HG03457 (cell line): ENCODE data around the gene TENT5A.
"Not testable (repeated sequence)": the region's sequence is repeated elsewhere in the genome, so short reads cannot be mapped to it uniquely, and the experiment has no call there.

ENCODE experiments used
- ATAC-seq: cut with Tn5 transposase; IDR thresholded peaks from one replicate; pipeline ENCODE4 v1.9.1; 2021; ENCODE audit warnings: moderate number of reproducible peaks; ENCODE audit not compliant: unreplicated experiment

Gene TENT5A

GRCh38 chr6:81752084-81752920 lies at the start of gene TENT5A:
Gene TENT5A (minus strand): TSS chr6:81752681. CDS start chr6:81752141, 540 bp downstream.
- ATAC-seq, result peak; percentile 70

GRCh38 chr6:81801489-81801888 lies 49.0 kb upstream of the TENT5A start:
- no peak for ATAC-seq

GRCh38 chr6:81800666-81801065 lies 48.2 kb upstream of the TENT5A start:
- no peak for ATAC-seq

- no peak for ATAC-seq
Observed at GRCh38 chr6:81799323-81799722, 46.8 kb upstream of the TENT5A start.

- ATAC-seq, result no peak
Observed at GRCh38 chr6:81797591-81797990, 45.1 kb upstream of the TENT5A start.

- ATAC-seq, result no peak
Observed at GRCh38 chr6:81795890-81796289, 43.4 kb upstream of the TENT5A start.

GRCh38 chr6:81793821-81794475 lies 41.5 kb upstream of the TENT5A start:
- no peak for ATAC-seq

- ATAC-seq, result no peak
Observed at GRCh38 chr6:81792826-81793225, 40.3 kb upstream of the TENT5A start.

- ATAC-seq, result no peak
Observed at GRCh38 chr6:81791756-81792155, 39.3 kb upstream of the TENT5A start.

GRCh38 chr6:81790034-81790433 lies 37.6 kb upstream of the TENT5A start:
- ATAC-seq, result no peak

- no peak for ATAC-seq
Observed at GRCh38 chr6:81789291-81789690, 36.8 kb upstream of the TENT5A start.

GRCh38 chr6:81788748-81789147 lies 36.3 kb upstream of the TENT5A start:
- ATAC-seq, result no peak

- no peak for ATAC-seq
Observed at GRCh38 chr6:81787313-81788068, 35.0 kb upstream of the TENT5A start.

GRCh38 chr6:81786150-81786549 lies 33.7 kb upstream of the TENT5A start:
- no peak for ATAC-seq

GRCh38 chr6:81785377-81785776 lies 32.9 kb upstream of the TENT5A start:
- no peak for ATAC-seq

GRCh38 chr6:81783893-81784292 lies 31.4 kb upstream of the TENT5A start:
- ATAC-seq, result no peak

GRCh38 chr6:81781624-81782023 lies 29.1 kb upstream of the TENT5A start:
- ATAC-seq, result no peak

- no peak for ATAC-seq
Observed at GRCh38 chr6:81777586-81778268, 25.2 kb upstream of the TENT5A start.

- not testable (repeated sequence) for ATAC-seq
Observed at GRCh38 chr6:81776219-81776618, 23.7 kb upstream of the TENT5A start.

- no peak for ATAC-seq
Observed at GRCh38 chr6:81774542-81774941, 22.1 kb upstream of the TENT5A start.

- ATAC-seq, result no peak
Observed at GRCh38 chr6:81773887-81774286, 21.4 kb upstream of the TENT5A start.
